SK-N-SH (cell line): ENCODE results near the gene TMCO5A. TPM values are rescaled to one million over a fixed set of nuclear protein-coding genes. Genes with fewer than 3 reads are reported as not detected.

Source experiments
- CTCF ChIA-PET: fragments of 300-600, 350-600 bp; formaldehyde crosslinking; extraction: SDS; loops from one replicate; lab custom pipeline; 2021; lab: Yijun Ruan, JAX
- POLR2A ChIA-PET: fragments of 350-600 bp; sonication (Branson Sonifier 250); formaldehyde crosslinking; extraction: SDS; loops from one replicate; lab custom pipeline; 2020; ENCODE audit warnings: antibody characterized with exemption, inconsistent platforms; lab: Yijun Ruan, JAX
- DNase-seq: peaks from one replicate; pipeline ENCODE4 v3.0.0; 2012
- H2AFZ ChIP-seq: fragments of 200-600 bp; sonication (generic); 2 replicates; pipeline ENCODE4 v1.8.1; 2016; ENCODE audit warnings: antibody characterized with exemption, mild to moderate bottlenecking, low read depth
- H3F3A ChIP-seq: fragments of 200-600 bp; sonication (generic); replicated peaks from 2 replicates; pipeline ENCODE3; 2016; ENCODE audit warnings: antibody characterized with exemption, mild to moderate bottlenecking; ENCODE audit not compliant: insufficient read depth
- H3K27ac ChIP-seq, 2 experiments: fragments of 200-500 bp in 1 of 2; fragments of 200-600 bp in 1 of 2; sonication (Bioruptor generic) in 1 of 2; sonication (generic), shearing (Covaris generic) in 1 of 2; 2 replicates each; pipeline versions ENCODE4 v1.5.1 to v1.6.1; 2014 to 2016; ENCODE audit warnings: low read depth in 2 of 2, inconsistent platforms in 1 of 2, low read length in 1 of 2, mild to moderate bottlenecking in 1 of 2, mixed read lengths in 1 of 2
- H3K27me3 ChIP-seq: fragments of 200-600 bp; sonication (generic), shearing (Covaris generic); 2 replicates; pipeline ENCODE4 v1.6.1; 2016; ENCODE audit warnings: mixed run types; ENCODE audit not compliant: insufficient read depth
- H3K36me3 ChIP-seq, 2 experiments: fragments of 200-500 bp in 1 of 2; fragments of 200-600 bp in 1 of 2; sonication (Bioruptor generic) in 1 of 2; sonication (generic) in 1 of 2; replicated peaks in 1 of 2; 2 replicates each; pipeline versions ENCODE3 to v1.5.1; 2014 to 2016; ENCODE audit warnings: low read length in 1 of 2, mild to moderate bottlenecking in 1 of 2; ENCODE audit not compliant: insufficient read depth in 2 of 2, control insufficient read depth in 1 of 2
- H3K4me1 ChIP-seq, 2 experiments: fragments of 200-500 bp in 1 of 2; fragments of 200-600 bp in 1 of 2; sonication (Bioruptor generic) in 1 of 2; sonication (generic), shearing (Covaris generic) in 1 of 2; 2 replicates each; pipeline versions ENCODE4 v1.5.1 to v1.6.1; 2014 to 2016; ENCODE audit warnings: low read depth in 1 of 2, low read length in 1 of 2, mixed run types in 1 of 2; ENCODE audit not compliant: insufficient read depth in 2 of 2, control insufficient read depth in 1 of 2
- H3K4me2 ChIP-seq: fragments of 200-600 bp; sonication (generic), shearing (Covaris generic); 2 replicates; pipeline ENCODE4 v1.6.1; 2017; ENCODE audit warnings: mixed run types
- H3K4me3 ChIP-seq, 2 experiments: fragments of 200-500 bp in 1 of 2; fragments of 200-600 bp in 1 of 2; sonication (Bioruptor generic) in 1 of 2; sonication (generic), shearing (Covaris generic) in 1 of 2; 2 replicates each; pipeline versions ENCODE4 v1.5.1 to v1.8.1; 2014 to 2016; ENCODE audit warnings: low read depth in 2 of 2, inconsistent platforms in 1 of 2, low read length in 1 of 2, mild to moderate bottlenecking in 1 of 2, mixed read lengths in 1 of 2, moderate library complexity in 1 of 2
- H3K79me2 ChIP-seq: fragments of 200-600 bp; sonication (generic); 2 replicates; pipeline ENCODE4 v1.8.1; 2017; ENCODE audit warnings: mild to moderate bottlenecking; ENCODE audit not compliant: insufficient read depth
- H3K9ac ChIP-seq: fragments of 200-600 bp; sonication (generic); 2 replicates; pipeline ENCODE4 v1.6.1; 2017; ENCODE audit warnings: mixed run types
- H3K9me2 ChIP-seq: fragments of 200-600 bp; sonication (generic); 2 replicates; pipeline ENCODE4 v1.6.1; 2017; ENCODE audit warnings: mixed run types
- H3K9me3 ChIP-seq: fragments of 200-600 bp; sonication (generic); 2 replicates; pipeline ENCODE4 v1.6.1; 2017; ENCODE audit warnings: mixed run types, mild to moderate bottlenecking, moderate library complexity
- H4K20me1 ChIP-seq: fragments of 200-600 bp; sonication (generic); 2 replicates; pipeline ENCODE4 v1.6.1; 2017; ENCODE audit warnings: mild to moderate bottlenecking, mixed run types; ENCODE audit not compliant: insufficient read depth
- ELF1 ChIP-seq: IDR thresholded peaks from 2 replicates; pipeline ENCODE4 v1.4.0; 2012
- EZH2phosphoT487 ChIP-seq: fragments of 200-600 bp; sonication (generic); IDR thresholded peaks from 2 replicates; pipeline ENCODE4 v1.6.1; 2017; ENCODE audit warnings: low read depth, mixed run types, mild to moderate bottlenecking, antibody characterized with exemption, moderate library complexity, borderline replicate concordance
- JUND ChIP-seq: IDR thresholded peaks from 2 replicates; pipeline ENCODE4 v1.4.0; 2012
- MAX ChIP-seq: IDR thresholded peaks from 2 replicates; pipeline ENCODE4 v1.4.0; 2012; ENCODE audit warnings: low read depth
- NFIC ChIP-seq: IDR thresholded peaks from 2 replicates; pipeline ENCODE4 v1.4.0; 2012; ENCODE audit warnings: borderline replicate concordance
- NRF1 ChIP-seq: IDR thresholded peaks from 2 replicates; pipeline ENCODE4 v1.6.1; 2012; ENCODE audit warnings: low read depth, mild to moderate bottlenecking, low read length
- PBX3 ChIP-seq: IDR thresholded peaks from 2 replicates; pipeline ENCODE4; 2012
- POLR2AphosphoS5 ChIP-seq: IDR thresholded peaks from 2 replicates; pipeline ENCODE4 v1.6.1; 2012; ENCODE audit warnings: low read depth, low read length
- REST ChIP-seq: IDR thresholded peaks from 2 replicates; pipeline ENCODE4 v1.6.1; 2012; ENCODE audit warnings: mild to moderate bottlenecking, low read depth, low read length, moderate library complexity
- RFX5 ChIP-seq: IDR thresholded peaks from 2 replicates; pipeline ENCODE4 v1.6.1; 2012; ENCODE audit warnings: mild to moderate bottlenecking, improper control_type of control experiment, low read length
- SMC3 ChIP-seq: IDR thresholded peaks from 2 replicates; pipeline ENCODE4 v1.6.1; 2012; ENCODE audit warnings: low read depth, low read length, improper control_type of control experiment
- TAF1 ChIP-seq: IDR thresholded peaks from 2 replicates; pipeline ENCODE4 v1.6.1; 2012; ENCODE audit warnings: low read depth, mild to moderate bottlenecking, low read length, moderate library complexity, borderline replicate concordance
- TCF12 ChIP-seq: IDR thresholded peaks from 2 replicates; pipeline ENCODE4 v1.4.0; 2012
- TEAD4 ChIP-seq: IDR thresholded peaks from 2 replicates; pipeline ENCODE4 v1.4.0; 2012; ENCODE audit warnings: mild to moderate bottlenecking, borderline replicate concordance; ENCODE audit not compliant: insufficient read depth
- ZBTB33 ChIP-seq: IDR thresholded peaks from 2 replicates; pipeline ENCODE4 v1.4.0; 2012; ENCODE audit warnings: low read depth, borderline replicate concordance
- WGBS: methylation state at CpG from one replicate; pipeline ENCODE4 v1.1.6; 2017; ENCODE audit warnings: low lambda C conversion rate; 5-methylcytosine and 5-hydroxymethylcytosine counted together
- polyA plus RNA-seq, 3 experiments: library from polyadenylated mRNA; depleted of rRNA; stranded (reverse); fragments of >200 nt; gene quantifications; 2 replicates each; pipeline ENCODE4 v1.2.3, GENCODE V29; 2012
- TF ChIP-seq, protein P1 (sequence below): IDR thresholded peaks from 2 replicates; pipeline ENCODE4 v1.4.0; 2012; ENCODE audit warnings: low read depth, borderline replicate concordance

The TMCO5A gene
- polyA plus RNA-seq, 1 of the 3 experiments (the other 2 are of a cell fraction): not detected

- TF ChIP-seq REST: no peak
These were observed 43.8 kb downstream of the TMCO5A start (continued) for GRCh38 chr15:37978231-37978630.

DNA sequence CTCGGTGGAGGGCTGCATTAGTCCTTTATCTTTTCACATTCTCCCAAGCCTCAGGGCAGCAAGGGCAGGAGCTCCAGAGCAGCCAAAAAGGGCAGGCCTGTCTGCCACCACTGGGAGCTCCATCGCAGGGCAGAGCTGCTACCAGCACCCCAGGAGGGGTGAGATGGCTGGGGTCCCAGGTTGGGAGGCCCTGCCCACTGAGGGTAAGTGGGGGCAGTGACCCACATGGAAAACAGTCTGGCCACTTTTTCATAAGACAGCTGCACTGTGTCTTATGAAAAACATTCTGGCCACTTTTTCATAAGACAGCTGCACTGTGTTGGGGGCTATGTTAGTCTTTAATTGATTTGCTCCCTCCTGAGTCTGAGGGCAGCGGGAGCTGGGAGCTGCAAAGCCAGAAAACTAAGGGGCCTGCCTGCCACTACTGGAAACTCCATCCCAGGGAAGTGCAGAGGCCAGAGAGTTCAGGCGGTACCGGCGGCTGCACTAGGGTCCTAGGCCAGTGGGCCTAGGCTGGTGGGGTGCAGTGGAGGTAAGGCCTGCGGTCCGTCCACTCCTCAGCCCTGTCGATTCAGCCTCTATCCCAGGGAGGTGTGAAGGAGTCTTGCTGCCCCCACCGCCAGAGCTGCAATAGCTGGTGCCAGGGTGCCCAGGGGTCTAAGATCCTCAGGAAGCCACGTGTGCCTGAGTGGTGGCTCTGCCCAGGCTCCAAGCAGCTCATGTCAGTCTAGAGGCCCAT, 45.4 kb downstream of the TMCO5A start:
- DNase-seq: peak; percentile 28
- no peaks in the 10 kb centered on the region for H3K36me3 ChIP-seq
- TF ChIP-seq, protein P1, sequence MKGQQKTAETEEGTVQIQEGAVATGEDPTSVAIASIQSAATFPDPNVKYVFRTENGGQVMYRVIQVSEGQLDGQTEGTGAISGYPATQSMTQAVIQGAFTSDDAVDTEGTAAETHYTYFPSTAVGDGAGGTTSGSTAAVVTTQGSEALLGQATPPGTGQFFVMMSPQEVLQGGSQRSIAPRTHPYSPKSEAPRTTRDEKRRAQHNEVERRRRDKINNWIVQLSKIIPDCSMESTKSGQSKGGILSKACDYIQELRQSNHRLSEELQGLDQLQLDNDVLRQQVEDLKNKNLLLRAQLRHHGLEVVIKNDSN: no peak
- TF ChIP-seq TEAD4 (no peak), TAF1 (no peak), EZH2phosphoT487 (no peak), NRF1 (no peak), RFX5 (no peak), MAX (no peak), PBX3 (no peak), ELF1 (no peak), ZBTB33 (no peak), SMC3 (no peak), POLR2AphosphoS5 (no peak), JUND (no peak), NFIC (no peak), TCF12 (no peak), REST (no peak)
- H3K79me2 ChIP-seq: no peaks in the 10 kb centered on the region
- ChIA-PET POLR2A (no interaction called here), CTCF (interaction anchor here (0.6 to 6.5 kb wide), 7 partner anchors 16 to 720 kb away, joined by 3 to 39 read pairs (median 3); no protein-coding TSS in a partner anchor)
- 63% methylated on average over 2 of the region's 11 CpGs for WGBS
- no peak overlapping the region for H3K4me3 ChIP-seq
- H3F3A ChIP-seq: no peaks in the 10 kb centered on the region
- no peaks in the 10 kb centered on the region for H3K9me3 ChIP-seq
- no peak overlapping the region for H3K9ac ChIP-seq
- H3K27me3 ChIP-seq: no peaks in the 10 kb centered on the region
- H2AFZ ChIP-seq: no peak overlapping the region
- H3K4me2 ChIP-seq: no peak overlapping the region
- no peaks in the 10 kb centered on the region for H4K20me1 ChIP-seq
- H3K27ac ChIP-seq: no peak overlapping the region
- no peaks in the 10 kb centered on the region for H3K9me2 ChIP-seq
- peaks cover 0 to 13% of the 10 kb centered on the region in 2 experiments; a peak in 1 of 4 replicates for H3K4me1 ChIP-seq
